ENCODE measurements around the gene DEAF1.

Gene DEAF1

GRCh38 chr11:615504-616319, 79.3 kb downstream of the DEAF1 start, which contains the start of gene IRF7:
TSS of gene IRF7 (minus strand) at chr11:615950. CDS start at chr11:615364, 586 bp downstream.
- peak; percentile 59 for DNase-seq (ENCODE audit: low read depth, low spot score)
- peak within 1 kb of the TSS; percentile 77 for H3K27ac ChIP-seq

- no peak for DNase-seq (ENCODE audit: low read depth, low spot score)
Observed at GRCh38 chr11:614623-615503, 80.2 kb downstream of the DEAF1 start.

GRCh38 chr11:614021-614622, 80.9 kb downstream of the DEAF1 start:
- peak overlapping the region; percentile 77 for H3K27ac ChIP-seq
- no peak for DNase-seq (ENCODE audit: low read depth, low spot score)

More at GRCh38 chr11:614623-615503, 80.2 kb downstream of the DEAF1 start:
- H3K27ac ChIP-seq = peak overlapping the region; percentile 77

GRCh38 chr11:613369-613968, 81.6 kb downstream of the DEAF1 start:
- DNase-seq (ENCODE audit: low read depth, low spot score) = peak; percentile 45
- peak overlapping the region; percentile 77 for H3K27ac ChIP-seq

- no peak overlapping the region for H3K27ac ChIP-seq
- no peak for DNase-seq (ENCODE audit: low read depth, low spot score)
Observed at GRCh38 chr11:612961-613300, 82.1 kb downstream of the DEAF1 start.

- DNase-seq (ENCODE audit: low read depth, low spot score) = no peak
- no peak overlapping the region for H3K27ac ChIP-seq
Observed at GRCh38 chr11:612201-612960, 82.6 kb downstream of the DEAF1 start.

- DNase-seq (ENCODE audit: low read depth, low spot score) = no peak
- H3K27ac ChIP-seq = no peak overlapping the region
Observed at GRCh38 chr11:611001-611996, 83.7 kb downstream of the DEAF1 start.

- no peak overlapping the region for H3K27ac ChIP-seq
- DNase-seq (ENCODE audit: low read depth, low spot score) = no peak
Observed at GRCh38 chr11:610146-610801, 84.7 kb downstream of the DEAF1 start.

GRCh38 chr11:609341-609811, 85.6 kb downstream of the DEAF1 start:
- DNase-seq (ENCODE audit: low read depth, low spot score) = no peak

GRCh38 chr11:608791-609251, 86.2 kb downstream of the DEAF1 start:
- DNase-seq (ENCODE audit: low read depth, low spot score) = no peak
- no peak overlapping the region for H3K27ac ChIP-seq

More at GRCh38 chr11:609341-609811, 85.6 kb downstream of the DEAF1 start:
- H3K27ac ChIP-seq = no peak overlapping the region

- DNase-seq (ENCODE audit: low read depth, low spot score) = no peak
- H3K27ac ChIP-seq = no peak overlapping the region
Observed at GRCh38 chr11:607971-608659, 86.9 kb downstream of the DEAF1 start.

GRCh38 chr11:607020-607780, 87.8 kb downstream of the DEAF1 start:
- DNase-seq (ENCODE audit: low read depth, low spot score) = no peak
- peak overlapping the region; percentile 50 for H3K27ac ChIP-seq

GRCh38 chr11:606245-606644, 88.8 kb downstream of the DEAF1 start:
- peak; percentile 31 for DNase-seq (ENCODE audit: low read depth, low spot score)
- peak overlapping the region; percentile 50 for H3K27ac ChIP-seq

GRCh38 chr11:605286-606129, 89.5 kb downstream of the DEAF1 start:
- H3K27ac ChIP-seq = peak overlapping the region; percentile 50
- no peak for DNase-seq (ENCODE audit: low read depth, low spot score)

- DNase-seq (ENCODE audit: low read depth, low spot score) = no peak
- no peak overlapping the region for H3K27ac ChIP-seq
Observed at GRCh38 chr11:603154-603553, 91.9 kb downstream of the DEAF1 start.

Measured in epithelial cell of prostate (primary cell).